Measurements from ENCODE around the gene STX17. TPM values are rescaled to one million over a fixed set of nuclear protein-coding genes. Genes with fewer than 3 reads are reported as not detected.

Gene STX17
- total and polyA plus RNA-seq, 10 donors = 3.1 to 52.1 (median 39.9) TPM

- intact Hi-C loops (cut with DNase I; ENCODE audit: low total_unique reads) = no loop called here
These were observed 46.2 kb upstream of the STX17 start for GRCh38 chr9:99860266-99860665.

GRCh38 chr9:99863955-99864354, 42.5 kb upstream of the STX17 start:
- no peak overlapping the region for H3K4me3 ChIP-seq
- H3K36me3 ChIP-seq = no peaks in the 10 kb centered on the region
- no peaks in the 10 kb centered on the region for H3K4me1 ChIP-seq
- H3K27ac ChIP-seq = no peak overlapping the region
- H3K9me3 ChIP-seq = no peaks in the 10 kb centered on the region
- intact Hi-C loops (cut with DNase I; ENCODE audit: low total_unique reads) = no loop called here
- TF ChIP-seq CTCF (IDR thresholded peaks at IDR 0.05 in 8 of 11, conservative IDR thresholded peaks at IDR 0.05 in 3 of 11) (no peak), POLR2AphosphoS5 (IDR thresholded peaks at IDR 0.05) (no peak), POLR2A (IDR thresholded peaks at IDR 0.05) (no peak)
- DNase-seq = no peak
- 62 to 81% (median 74%) methylated on average over 2 of the region's 2 CpGs for WGBS, 5 donors
- H3K27me3 ChIP-seq (replicated peaks in 1 of 7) = no peaks in the 10 kb centered on the region

More at GRCh38 chr9:99860266-99860665, 46.2 kb upstream of the STX17 start:
- no peak overlapping the region for H3K27ac ChIP-seq
- no peaks in the 10 kb centered on the region for H3K36me3 ChIP-seq
- TF ChIP-seq POLR2A (IDR thresholded peaks at IDR 0.05) (no peak), POLR2AphosphoS5 (IDR thresholded peaks at IDR 0.05) (no peak), CTCF (IDR thresholded peaks at IDR 0.05 in 8 of 11, conservative IDR thresholded peaks at IDR 0.05 in 3 of 11) (no peak)
- WGBS, 5 donors = 65 to 92% (median 81%) methylated on average over 1 of the region's 1 CpG
- H3K4me1 ChIP-seq = no peaks in the 10 kb centered on the region
- no peak overlapping the region for H3K4me3 ChIP-seq
- no peak for DNase-seq
- H3K27me3 ChIP-seq (replicated peaks in 1 of 7) = no peaks in the 10 kb centered on the region
- H3K9me3 ChIP-seq = no peaks in the 10 kb centered on the region

GRCh38 chr9:99866398-99866797, 40.1 kb upstream of the STX17 start:
- DNase-seq = no peak
- Histone ChIP-seq H3K27me3 (replicated peaks in 1 of 7) (no peaks in the 10 kb centered on the region), H3K9me3 (no peaks in the 10 kb centered on the region), H3K4me1 (no peaks in the 10 kb centered on the region), H3K27ac (no peak overlapping the region), H3K4me3 (no peak overlapping the region), H3K36me3 (no peaks in the 10 kb centered on the region)
- intact Hi-C loops (cut with DNase I; ENCODE audit: low total_unique reads) = no loop called here
- TF ChIP-seq POLR2A (IDR thresholded peaks at IDR 0.05) = no peak
- no peak for TF ChIP-seq POLR2AphosphoS5 (IDR thresholded peaks at IDR 0.05)
- no peak for TF ChIP-seq CTCF (IDR thresholded peaks at IDR 0.05 in 8 of 11, conservative IDR thresholded peaks at IDR 0.05 in 3 of 11)
- WGBS, 5 donors = 52 to 60% (median 55%) methylated on average over 2 of the region's 2 CpGs

- 42 to 81% (median 54%) methylated on average over 3 of the region's 3 CpGs for WGBS, 5 donors
- Histone ChIP-seq H3K9me3 (no peaks in the 10 kb centered on the region), H3K4me1 (no peaks in the 10 kb centered on the region), H3K27me3 (replicated peaks in 1 of 7) (no peaks in the 10 kb centered on the region), H3K4me3 (no peak overlapping the region), H3K27ac (no peak overlapping the region), H3K36me3 (no peaks in the 10 kb centered on the region)
- TF ChIP-seq CTCF (IDR thresholded peaks at IDR 0.05 in 8 of 11, conservative IDR thresholded peaks at IDR 0.05 in 3 of 11) = no peak
- intact Hi-C loops (cut with DNase I; ENCODE audit: low total_unique reads) = no loop called here
- DNase-seq = no peak
These were observed 38.9 kb upstream of the STX17 start for GRCh38 chr9:99867536-99867935.

Data from spleen (tissue), 11 donors.